Neutrophil (primary cell): Measurements from ENCODE around the gene RHOBTB1.

ENCODE experiments used
- H3K27ac ChIP-seq: fragments of 200-600 bp; sonication (generic); 2 replicates; pipeline ENCODE4 v1.5.1; 2016; ENCODE audit warnings: mild to moderate bottlenecking, moderate library complexity
- H3K27me3 ChIP-seq: fragments of 200-600 bp; sonication (generic); 2 replicates; pipeline ENCODE4 v1.6.0; 2016; ENCODE audit warnings: mild to moderate bottlenecking
- H3K36me3 ChIP-seq: fragments of 200-600 bp; sonication (generic); 2 replicates; pipeline ENCODE4 v1.5.1; 2017
- H3K4me1 ChIP-seq, 2 experiments: fragments of 200-600 bp in 1 of 2; sonication (generic) in 1 of 2; 1 replicate in 1 of 2; 2 replicates in 1 of 2; pipeline versions ENCODE4 v1.5.1 to v1.6.1; 2013 to 2016; ENCODE audit warnings: low read depth in 1 of 2, low read length in 1 of 2, mild to moderate bottlenecking in 1 of 2, moderate library complexity in 1 of 2; ENCODE audit not compliant: control insufficient read depth in 1 of 2, insufficient read depth in 1 of 2
- H3K4me3 ChIP-seq, 2 experiments: fragments of 200-600 bp in 1 of 2; sonication (generic) in 1 of 2; 1 replicate in 1 of 2; 2 replicates in 1 of 2; pipeline ENCODE4 v1.5.1; 2013 to 2016; ENCODE audit warnings: low read depth in 1 of 2, low read length in 1 of 2, mild to moderate bottlenecking in 1 of 2, moderate library complexity in 1 of 2
- H3K9me3 ChIP-seq: fragments of 200-600 bp; sonication (generic); 2 replicates; pipeline ENCODE4 v1.5.1; 2016
- CTCF ChIP-seq: fragments of 200-600 bp; sonication (generic); IDR thresholded peaks from 2 replicates; pipeline ENCODE4 v1.5.1; 2016; ENCODE audit warnings: antibody characterized with exemption

Gene RHOBTB1

GRCh38 chr10:60894786-60895185 is 49.2 kb downstream of the RHOBTB1 start:
- Histone ChIP-seq H3K9me3 (no peaks in the 10 kb centered on the region), H3K27ac (no peak overlapping the region), H3K4me3 (no peak overlapping the region), H3K27me3 (no peaks in the 10 kb centered on the region), H3K36me3 (no peaks in the 10 kb centered on the region), H3K4me1 (no peaks in the 10 kb centered on the region)
- no peak for TF ChIP-seq CTCF

- Histone ChIP-seq H3K4me1 (no peaks in the 10 kb centered on the region), H3K36me3 (no peaks in the 10 kb centered on the region), H3K4me3 (no peak overlapping the region), H3K27ac (no peak overlapping the region), H3K27me3 (no peaks in the 10 kb centered on the region), H3K9me3 (no peaks in the 10 kb centered on the region)
- TF ChIP-seq CTCF, result no peak
Measured at GRCh38 chr10:60893231-60893630, 50.8 kb downstream of the RHOBTB1 start.

- Histone ChIP-seq H3K9me3 (no peaks in the 10 kb centered on the region), H3K36me3 (no peaks in the 10 kb centered on the region), H3K27ac (no peak overlapping the region), H3K4me3 (no peak overlapping the region), H3K27me3 (no peaks in the 10 kb centered on the region), H3K4me1 (no peaks in the 10 kb centered on the region)
- no peak for TF ChIP-seq CTCF
Measured at GRCh38 chr10:60892571-60892970, 51.4 kb downstream of the RHOBTB1 start.

GRCh38 chr10:60890811-60891210 is 53.2 kb downstream of the RHOBTB1 start:
- no peak overlapping the region for H3K27ac ChIP-seq
- no peaks in the 10 kb centered on the region for H3K27me3 ChIP-seq
- no peak overlapping the region for H3K4me3 ChIP-seq
- TF ChIP-seq CTCF, result no peak
- H3K36me3 ChIP-seq, result no peaks in the 10 kb centered on the region
- no peaks in the 10 kb centered on the region for H3K4me1 ChIP-seq
- no peaks in the 10 kb centered on the region for H3K9me3 ChIP-seq

- H3K4me3 ChIP-seq, result no peak overlapping the region
- no peak overlapping the region for H3K27ac ChIP-seq
- H3K27me3 ChIP-seq, result no peaks in the 10 kb centered on the region
- H3K36me3 ChIP-seq, result no peaks in the 10 kb centered on the region
- H3K9me3 ChIP-seq, result no peaks in the 10 kb centered on the region
- peaks cover 0 to 5% of the 10 kb centered on the region in 2 experiments for H3K4me1 ChIP-seq
- no peak for TF ChIP-seq CTCF
Measured at GRCh38 chr10:60883187-60883586, 60.8 kb downstream of the RHOBTB1 start.

GRCh38 chr10:60878224-60878623 is 65.8 kb downstream of the RHOBTB1 start:
- no peak overlapping the region for H3K27ac ChIP-seq
- H3K9me3 ChIP-seq, result no peaks in the 10 kb centered on the region
- H3K36me3 ChIP-seq, result no peaks in the 10 kb centered on the region
- no peaks in the 10 kb centered on the region for H3K27me3 ChIP-seq
- peaks cover 0 to 7% of the 10 kb centered on the region in 2 experiments for H3K4me1 ChIP-seq
- H3K4me3 ChIP-seq, result no peak overlapping the region
- no peak for TF ChIP-seq CTCF
